OCI-LY1 (cell line): Measurements from ENCODE around the gene ZNF808.
"Not testable (repeated sequence)": the region's sequence is repeated elsewhere in the genome, so short reads cannot be mapped to it uniquely, and the experiment has no call there.

Experiments used
- H2AFZ ChIP-seq: fragments of 200-600 bp; sonication (generic), shearing (Covaris generic); 2 replicates; pipeline ENCODE4 v1.6.0; 2014; ENCODE audit warnings: antibody characterized with exemption, mild to moderate bottlenecking, low read length
- H3F3A ChIP-seq: fragments of 200-600 bp; sonication (generic), shearing (Covaris generic); 2 replicates; pipeline ENCODE4 v1.6.0; 2014; ENCODE audit warnings: mild to moderate bottlenecking, antibody characterized with exemption, low read length, moderate library complexity; ENCODE audit not compliant: insufficient read depth
- H3K27ac ChIP-seq: fragments of 200-600 bp; sonication (generic); 2 replicates; pipeline ENCODE4 v1.5.1; 2014; ENCODE audit warnings: low read length, mixed run types, mild to moderate bottlenecking, low read depth; ENCODE audit not compliant: poor library complexity, severe bottlenecking
- H3K27me3 ChIP-seq: fragments of 200-600 bp; sonication (generic); 2 replicates; pipeline ENCODE4 v1.6.0; 2014; ENCODE audit warnings: antibody characterized with exemption, mild to moderate bottlenecking, low read length, moderate library complexity; ENCODE audit not compliant: insufficient read depth
- H3K36me3 ChIP-seq: fragments of 200-600 bp; sonication (generic); 2 replicates; pipeline ENCODE4 v1.6.1; 2014; ENCODE audit warnings: mild to moderate bottlenecking, antibody characterized with exemption, low read length, moderate library complexity, mixed read lengths; ENCODE audit not compliant: insufficient read depth
- H3K4me1 ChIP-seq: fragments of 200-600 bp; sonication (generic); 2 replicates; pipeline ENCODE4 v1.5.1; 2014; ENCODE audit warnings: mild to moderate bottlenecking, low read length, moderate library complexity; ENCODE audit not compliant: insufficient read depth, severe bottlenecking
- H3K4me2 ChIP-seq: fragments of 200-600 bp; sonication (generic), shearing (Covaris generic); 2 replicates; pipeline ENCODE4 v1.6.1; 2014; ENCODE audit warnings: low read length
- H3K4me3 ChIP-seq: fragments of 200-600 bp; sonication (generic); 2 replicates; pipeline ENCODE4 v1.5.1; 2014; ENCODE audit warnings: low read length, low read depth, mild to moderate bottlenecking, mixed read lengths; ENCODE audit not compliant: poor library complexity, severe bottlenecking
- H3K79me2 ChIP-seq: fragments of 200-600 bp; shearing (Covaris generic); 2 replicates; pipeline ENCODE4 v1.6.1; 2016; ENCODE audit warnings: mixed run types, low read length, mixed read lengths; ENCODE audit not compliant: insufficient read depth
- H3K9ac ChIP-seq: fragments of 200-600 bp; sonication (generic), shearing (Covaris generic); 2 replicates; pipeline ENCODE4 v1.6.1; 2014; ENCODE audit warnings: mild to moderate bottlenecking, low read length, mixed read lengths
- H3K9me2 ChIP-seq: fragments of 200-600 bp; sonication (generic), shearing (Covaris generic); 2 replicates; pipeline ENCODE4 v1.6.1; 2014; ENCODE audit warnings: low read depth, mild to moderate bottlenecking, low read length, mixed read lengths
- H3K9me3 ChIP-seq: fragments of 200-600 bp; shearing (Covaris generic); 2 replicates; pipeline ENCODE4 v1.6.1; 2014; ENCODE audit warnings: low read length, mixed read lengths
- H4K20me1 ChIP-seq: fragments of 200-600 bp; sonication (generic), shearing (Covaris generic); 2 replicates; pipeline ENCODE4 v1.6.0; 2016; ENCODE audit warnings: mild to moderate bottlenecking, low read length; ENCODE audit not compliant: insufficient read depth
- CTCF ChIP-seq: fragments of 200-600 bp; sonication (generic), shearing (Covaris generic); IDR thresholded peaks from 2 replicates; pipeline ENCODE4 v1.5.1; 2017; ENCODE audit warnings: mild to moderate bottlenecking, antibody characterized with exemption, low read length, moderate library complexity, mixed read lengths
- EZH2 ChIP-seq: fragments of 200-600 bp; sonication (generic), shearing (Covaris generic); IDR thresholded peaks from 2 replicates; pipeline ENCODE4 v1.8.0; 2017; ENCODE audit warnings: borderline replicate concordance, mixed run types, mild to moderate bottlenecking, antibody characterized with exemption, low read length, moderate library complexity, mixed read lengths

ZNF808 gene

GRCh38 chr19:52536448-52536800, 9.0 kb downstream of the ZNF808 start:
- H3K9me2 ChIP-seq, result no peaks in the 10 kb centered on the region
- TF ChIP-seq EZH2 (no peak), CTCF (no peak)
- no peak overlapping the region for H3K4me3 ChIP-seq
- no peaks in the 10 kb centered on the region for H4K20me1 ChIP-seq
- no peak overlapping the region for H3K4me2 ChIP-seq
- H3K9ac ChIP-seq, result no peak overlapping the region
- peaks cover 3% of the 10 kb centered on the region; the same call in 1 of the 2 replicates for H3K9me3 ChIP-seq
- no peaks in the 10 kb centered on the region for H3K4me1 ChIP-seq
- no peak overlapping the region for H3K27ac ChIP-seq
- no peaks in the 10 kb centered on the region for H3K79me2 ChIP-seq
- no peaks in the 10 kb centered on the region for H3F3A ChIP-seq
- no peaks in the 10 kb centered on the region for H3K27me3 ChIP-seq
- H3K36me3 ChIP-seq, result peaks cover 59% of the 10 kb centered on the region
- no peak overlapping the region for H2AFZ ChIP-seq

GRCh38 chr19:52538815-52539214, 11.3 kb downstream of the ZNF808 start:
- H3K9ac ChIP-seq, H3K4me3 ChIP-seq, H3F3A ChIP-seq, H2AFZ ChIP-seq, H3K79me2 ChIP-seq, H4K20me1 ChIP-seq, H3K9me3 ChIP-seq, H3K27ac ChIP-seq, H3K27me3 ChIP-seq, H3K9me2 ChIP-seq, H3K4me1 ChIP-seq, H3K4me2 ChIP-seq: not testable (repeated sequence)
- H3K36me3 ChIP-seq, result peaks cover 54% of the 10 kb centered on the region

- H3K4me2 ChIP-seq, H3F3A ChIP-seq, H3K4me3 ChIP-seq, H3K4me1 ChIP-seq, H3K9me3 ChIP-seq, H2AFZ ChIP-seq, H3K9ac ChIP-seq, H3K27me3 ChIP-seq, H3K27ac ChIP-seq, H3K79me2 ChIP-seq, H4K20me1 ChIP-seq, H3K9me2 ChIP-seq: not testable (repeated sequence)
- peaks cover 55% of the 10 kb centered on the region for H3K36me3 ChIP-seq
Observed at GRCh38 chr19:52541176-52541575, 13.7 kb downstream of the ZNF808 start.

- Histone ChIP-seq H2AFZ (no peak overlapping the region), H3K9ac (no peak overlapping the region), H4K20me1 (no peaks in the 10 kb centered on the region), H3K4me3 (no peak overlapping the region), H3K27me3 (no peaks in the 10 kb centered on the region), H3K9me2 (no peaks in the 10 kb centered on the region), H3K4me1 (no peaks in the 10 kb centered on the region), H3K36me3 (peaks cover 56% of the 10 kb centered on the region), H3K27ac (no peak overlapping the region), H3K79me2 (no peaks in the 10 kb centered on the region), H3K4me2 (no peak overlapping the region), H3K9me3 (no peaks in the 10 kb centered on the region), H3F3A (no peaks in the 10 kb centered on the region)
- TF ChIP-seq CTCF (no peak), EZH2 (no peak)
Observed at GRCh38 chr19:52541608-52542007, 14.1 kb downstream of the ZNF808 start.

- H3K4me2 ChIP-seq, H3K27ac ChIP-seq: not testable (repeated sequence)
Observed at GRCh38 chr19:52542541-52542940, 15.1 kb downstream of the ZNF808 start.

More at GRCh38 chr19:52542541-52542940, 15.1 kb downstream of the ZNF808 start:
- H3K27me3 ChIP-seq, H3K4me1 ChIP-seq, H2AFZ ChIP-seq, H3K9ac ChIP-seq, H3K9me2 ChIP-seq, H4K20me1 ChIP-seq, H3F3A ChIP-seq, H3K79me2 ChIP-seq, H3K4me3 ChIP-seq, H3K9me3 ChIP-seq: not testable (repeated sequence)
- H3K36me3 ChIP-seq, result peaks cover 65% of the 10 kb centered on the region
